ENCODE data around the gene SERINC1. TPM values are rescaled to one million over a fixed set of nuclear protein-coding genes. Genes with fewer than 3 reads are reported as not detected.
A peak's percentile ranks its signal among the peaks of the same experiment; 100 is the strongest.

SERINC1 gene
- total RNA-seq, 1 experiment from 2014 or later: 57.6 TPM

DNA sequence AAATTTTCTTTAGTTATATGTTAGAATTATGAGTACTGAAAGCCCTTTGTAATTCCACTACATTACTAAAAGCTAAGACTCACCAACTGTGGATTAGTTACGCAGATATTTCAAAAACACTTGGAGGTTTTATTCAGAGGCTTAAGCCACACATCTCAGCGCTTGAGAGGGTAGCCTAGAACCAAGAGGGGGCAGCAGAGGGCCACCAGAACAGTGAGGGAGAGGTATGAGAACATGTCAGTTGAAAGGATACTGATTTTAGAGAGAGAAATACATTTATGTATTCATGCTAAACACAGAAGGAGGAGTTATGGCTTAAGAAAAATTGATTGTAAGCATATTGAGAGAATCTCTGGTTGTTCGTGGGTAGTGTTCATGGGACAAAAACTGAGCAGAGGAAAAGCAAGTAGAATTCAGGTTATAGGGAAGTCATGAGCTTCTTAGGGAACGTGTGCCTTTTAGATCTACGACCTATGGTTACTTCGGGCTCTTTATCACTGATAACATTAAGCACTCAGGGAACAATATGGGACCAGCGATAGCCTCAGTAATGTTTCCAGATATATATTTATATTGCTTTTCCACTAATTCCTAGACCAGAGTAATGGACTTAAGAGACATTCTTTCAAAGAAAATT, 20.4 kb upstream of the SERINC1 start:
- Histone ChIP-seq H3K36me3 (ENCODE audit: low read depth) (no peaks in the 10 kb centered on the region), H3K27ac (no peak overlapping the region), H3K4me3 (no peak overlapping the region), H3K4me1 (replicated peaks; ENCODE audit: insufficient read depth) (peaks cover 13% of the 10 kb centered on the region), H3K9me2 (ENCODE audit: insufficient read depth) (no peaks in the 10 kb centered on the region), H3K79me2 (ENCODE audit: low read depth) (no peaks in the 10 kb centered on the region), H3K27me3 (ENCODE audit: insufficient read depth, low read depth) (no peaks in the 10 kb centered on the region), H3K9me3 (ENCODE audit: insufficient read depth, low read depth) (no peaks in the 10 kb centered on the region), H4K20me1 (ENCODE audit: insufficient read depth) (no peaks in the 10 kb centered on the region), H3K4me2 (no peak overlapping the region), H3F3A (ENCODE audit: insufficient read depth, low read depth) (no peaks in the 10 kb centered on the region), H2AFZ (no peak overlapping the region)
- CTCF ChIA-PET: interaction anchor here (0.5 to 3.2 kb wide), 3 partner anchors 38 to 348 kb away, joined by 3 to 23 read pairs (median 4); no protein-coding TSS in a partner anchor
- intact Hi-C loops (cut with micrococcal nuclease; ENCODE audit: unreplicated experiment): loop anchor here (1.0 to 10.0 kb wide), 4 partner anchors 38 to 347 kb away; partner anchors contain the start of gene PKIB
- TF ChIP-seq, protein P1, sequence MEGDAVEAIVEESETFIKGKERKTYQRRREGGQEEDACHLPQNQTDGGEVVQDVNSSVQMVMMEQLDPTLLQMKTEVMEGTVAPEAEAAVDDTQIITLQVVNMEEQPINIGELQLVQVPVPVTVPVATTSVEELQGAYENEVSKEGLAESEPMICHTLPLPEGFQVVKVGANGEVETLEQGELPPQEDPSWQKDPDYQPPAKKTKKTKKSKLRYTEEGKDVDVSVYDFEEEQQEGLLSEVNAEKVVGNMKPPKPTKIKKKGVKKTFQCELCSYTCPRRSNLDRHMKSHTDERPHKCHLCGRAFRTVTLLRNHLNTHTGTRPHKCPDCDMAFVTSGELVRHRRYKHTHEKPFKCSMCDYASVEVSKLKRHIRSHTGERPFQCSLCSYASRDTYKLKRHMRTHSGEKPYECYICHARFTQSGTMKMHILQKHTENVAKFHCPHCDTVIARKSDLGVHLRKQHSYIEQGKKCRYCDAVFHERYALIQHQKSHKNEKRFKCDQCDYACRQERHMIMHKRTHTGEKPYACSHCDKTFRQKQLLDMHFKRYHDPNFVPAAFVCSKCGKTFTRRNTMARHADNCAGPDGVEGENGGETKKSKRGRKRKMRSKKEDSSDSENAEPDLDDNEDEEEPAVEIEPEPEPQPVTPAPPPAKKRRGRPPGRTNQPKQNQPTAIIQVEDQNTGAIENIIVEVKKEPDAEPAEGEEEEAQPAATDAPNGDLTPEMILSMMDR (conservative IDR thresholded peaks at IDR 0.05): peak; percentile 96
- no peak for TF ChIP-seq EZH2 (IDR thresholded peaks at IDR 0.05; ENCODE audit: low read depth)
- POLR2A ChIA-PET (ENCODE audit: unreplicated experiment): no interaction called here
- no TSS peak for BruUV-seq (replicated peaks)
- DNase-seq: peak; percentile 54 to 62

DNA sequence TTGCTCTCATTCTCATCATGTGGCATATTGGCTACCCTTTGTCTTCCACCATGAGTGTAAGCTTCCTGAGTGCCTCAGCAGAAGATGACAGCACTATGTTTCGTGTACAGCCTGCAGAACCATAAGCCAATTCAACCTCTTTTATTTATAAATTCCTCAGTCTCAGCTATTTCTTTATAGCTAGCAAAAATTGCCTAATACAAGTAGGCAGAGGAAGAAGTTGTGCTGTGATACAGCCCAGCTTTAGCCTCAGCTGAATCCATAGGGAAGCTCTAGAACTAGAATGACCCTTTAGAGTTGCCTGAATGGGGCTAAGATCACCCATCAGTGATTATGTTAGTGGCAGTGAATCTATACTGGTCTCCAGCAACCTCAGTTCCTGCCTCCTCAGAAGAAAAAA, 19.0 kb upstream of the SERINC1 start:
- Histone ChIP-seq H3K9me2 (ENCODE audit: insufficient read depth) (no peaks in the 10 kb centered on the region), H3K9me3 (ENCODE audit: insufficient read depth, low read depth) (no peaks in the 10 kb centered on the region), H3K27ac (no peak overlapping the region), H3K4me2 (no peak overlapping the region), H3K4me3 (no peak overlapping the region), H3F3A (ENCODE audit: insufficient read depth, low read depth) (no peaks in the 10 kb centered on the region), H4K20me1 (ENCODE audit: insufficient read depth) (no peaks in the 10 kb centered on the region), H3K79me2 (ENCODE audit: low read depth) (no peaks in the 10 kb centered on the region), H3K27me3 (ENCODE audit: insufficient read depth, low read depth) (no peaks in the 10 kb centered on the region), H3K4me1 (replicated peaks; ENCODE audit: insufficient read depth) (peaks cover 13% of the 10 kb centered on the region), H2AFZ (no peak overlapping the region), H3K36me3 (ENCODE audit: low read depth) (no peaks in the 10 kb centered on the region)
- intact Hi-C loops (cut with micrococcal nuclease; ENCODE audit: unreplicated experiment): loop anchor here (10.0 kb wide), 1 partner anchor 124 kb away; the partner anchor contains the start of gene PKIB
- TF ChIP-seq, protein P1 (conservative IDR thresholded peaks at IDR 0.05): no peak
- TF ChIP-seq EZH2 (IDR thresholded peaks at IDR 0.05; ENCODE audit: low read depth): no peak
- ChIA-PET POLR2A (ENCODE audit: unreplicated experiment) (no interaction called here), CTCF (interaction anchor here (3.2 kb wide), 1 partner anchor 40 kb away, joined by 23 read pairs; no protein-coding TSS in a partner anchor)
- no peak for DNase-seq
- no TSS peak for BruUV-seq (replicated peaks)

DNA sequence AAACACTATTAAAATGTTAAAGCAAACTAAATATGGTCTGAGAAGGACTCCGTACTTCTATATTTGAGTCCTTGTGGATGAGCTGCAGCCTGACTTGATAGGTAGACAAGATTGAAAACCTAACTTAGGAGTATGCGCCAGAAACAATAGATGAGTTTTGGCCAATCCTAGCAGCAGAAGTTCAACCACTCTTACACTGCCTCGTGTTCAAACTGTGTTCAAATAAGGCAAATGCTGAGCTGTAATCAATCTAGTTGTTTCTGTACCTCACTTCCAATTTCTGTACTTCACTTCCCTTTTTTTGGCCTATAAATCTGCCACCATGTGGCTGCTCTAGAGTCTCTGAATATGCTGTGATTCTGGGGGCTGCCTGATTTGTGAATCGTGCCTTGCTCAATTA, 13.2 kb upstream of the SERINC1 start:
- no peak overlapping the region for H3K4me2 ChIP-seq
- ChIA-PET POLR2A (ENCODE audit: unreplicated experiment) (no interaction called here), CTCF (no interaction called here)
- H3K36me3 ChIP-seq (ENCODE audit: low read depth): no peaks in the 10 kb centered on the region
- no peak for DNase-seq
- H3F3A ChIP-seq (ENCODE audit: insufficient read depth, low read depth): no peaks in the 10 kb centered on the region
- BruUV-seq (replicated peaks): no TSS peak
- no peaks in the 10 kb centered on the region for H3K9me2 ChIP-seq (ENCODE audit: insufficient read depth)
- H3K27me3 ChIP-seq (ENCODE audit: insufficient read depth, low read depth): no peaks in the 10 kb centered on the region
- no peaks in the 10 kb centered on the region for H3K79me2 ChIP-seq (ENCODE audit: low read depth)
- intact Hi-C loops (cut with micrococcal nuclease; ENCODE audit: unreplicated experiment): no loop called here
- no peak overlapping the region for H3K4me3 ChIP-seq
- H2AFZ ChIP-seq: peak overlapping the region; percentile 3; the same call in 1 of the 2 replicates
- no peaks in the 10 kb centered on the region for H3K4me1 ChIP-seq (replicated peaks; ENCODE audit: insufficient read depth)
- TF ChIP-seq EZH2 (IDR thresholded peaks at IDR 0.05; ENCODE audit: low read depth): no peak
- TF ChIP-seq, protein P1 (conservative IDR thresholded peaks at IDR 0.05): no peak
- no peaks in the 10 kb centered on the region for H4K20me1 ChIP-seq (ENCODE audit: insufficient read depth)
- no peak overlapping the region for H3K27ac ChIP-seq
- H3K9me3 ChIP-seq (ENCODE audit: insufficient read depth, low read depth): no peaks in the 10 kb centered on the region

Data from PC-9 (cell line).